NCI-H146 treated with DMSO at 0.1 percent for 48 hours (cell line): ENCODE measurements around the gene KIR2DL4.
"Not testable (repeated sequence)": the region's sequence is repeated elsewhere in the genome, so short reads cannot be mapped to it uniquely, and the experiment has no call there.

Experiments
- DNase-seq: peaks from one replicate; lab custom pipeline; 2025; ENCODE audit not compliant: unreplicated experiment; lab: John Stamatoyannopoulos, UW

The KIR2DL4 gene

DNA sequence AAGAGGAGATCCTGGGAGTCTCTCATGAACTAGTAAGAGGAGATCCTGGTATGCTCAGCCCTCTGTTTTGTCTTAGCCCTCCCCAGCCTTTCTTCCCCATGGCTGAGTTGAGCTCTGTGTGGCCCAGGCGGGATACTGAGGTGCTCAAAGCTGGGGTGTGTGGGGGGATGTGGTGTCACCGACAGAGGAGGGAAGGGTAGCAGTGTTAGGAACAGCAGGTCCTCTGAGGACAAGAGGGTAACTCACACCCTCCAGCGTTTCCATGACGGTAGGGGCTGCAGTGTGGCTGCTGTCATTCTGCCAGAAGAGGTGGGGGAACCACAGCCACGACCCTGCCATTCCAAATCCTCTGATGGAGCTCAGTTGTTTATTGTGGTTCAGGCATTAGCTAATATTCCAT lies 691 bp downstream of the KIR2DL4 start:
- no peak for DNase-seq

DNA sequence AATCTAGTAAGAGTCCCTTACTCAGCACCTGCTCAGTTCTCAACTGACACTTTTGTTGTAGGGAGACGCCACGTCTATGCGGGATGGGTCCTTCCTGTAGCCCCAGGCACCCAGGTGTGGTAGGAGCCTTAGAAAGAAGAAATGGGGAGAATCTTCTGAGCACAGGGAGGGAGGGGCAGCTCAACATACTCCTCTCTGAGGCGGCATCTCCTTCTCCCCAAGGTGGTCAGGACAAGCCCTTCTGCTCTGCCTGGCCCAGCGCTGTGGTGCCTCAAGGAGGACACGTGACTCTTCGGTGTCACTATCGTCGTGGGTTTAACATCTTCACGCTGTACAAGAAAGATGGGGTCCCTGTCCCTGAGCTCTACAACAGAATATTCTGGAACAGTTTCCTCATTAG lies 1.2 kb downstream of the KIR2DL4 start:
- no peak for DNase-seq

DNA sequence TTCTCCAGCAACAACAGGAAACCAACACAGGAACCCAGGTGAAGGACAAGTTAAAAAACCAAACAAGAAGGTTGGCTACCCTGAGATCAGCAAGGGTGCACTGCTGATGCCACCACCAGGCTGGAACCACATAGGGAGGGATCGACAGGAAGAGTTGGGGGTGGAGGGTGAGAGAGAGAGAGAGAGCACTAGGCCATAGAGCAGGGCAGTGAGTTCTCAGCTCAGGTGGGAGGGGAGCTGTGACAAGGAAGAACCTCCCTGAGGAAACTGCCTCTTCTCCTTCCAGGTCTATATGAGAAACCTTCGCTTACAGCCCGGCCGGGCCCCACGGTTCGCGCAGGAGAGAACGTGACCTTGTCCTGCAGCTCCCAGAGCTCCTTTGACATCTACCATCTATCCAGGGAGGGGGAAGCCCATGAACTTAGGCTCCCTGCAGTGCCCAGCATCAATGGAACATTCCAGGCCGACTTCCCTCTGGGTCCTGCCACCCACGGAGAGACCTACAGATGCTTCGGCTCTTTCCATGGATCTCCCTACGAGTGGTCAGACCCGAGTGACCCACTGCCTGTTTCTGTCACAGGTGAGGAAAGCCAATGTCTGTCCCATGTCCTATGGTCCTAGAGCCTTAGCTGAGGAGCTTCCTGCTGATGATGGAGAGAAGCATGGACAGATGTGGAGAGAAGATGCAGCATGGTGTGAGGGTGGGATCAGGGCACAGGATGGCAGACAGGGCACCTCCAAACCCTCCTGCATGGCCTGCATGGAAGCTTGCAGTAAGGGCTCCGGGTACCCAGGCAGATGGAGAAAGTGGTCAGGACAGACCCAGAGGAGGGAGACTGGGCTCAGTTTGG lies 2.5 kb downstream of the KIR2DL4 start:
- DNase-seq, result no peak

DNA sequence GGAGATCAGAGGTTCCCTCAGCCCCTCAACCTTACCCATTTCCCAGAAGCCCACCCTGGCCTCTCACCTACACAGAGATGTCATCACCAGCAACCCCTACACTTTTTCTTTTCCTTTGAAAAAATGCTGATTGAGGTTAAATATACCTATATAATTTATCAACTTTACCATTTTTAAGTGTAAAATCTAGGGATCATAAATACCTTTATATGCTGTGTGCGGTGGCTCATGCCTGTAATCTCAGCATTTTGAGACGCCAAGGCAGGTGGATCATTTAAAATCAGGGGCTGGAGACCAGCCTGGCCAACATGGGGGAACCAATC lies 3.1 kb downstream of the KIR2DL4 start:
- no peak for DNase-seq

DNA sequence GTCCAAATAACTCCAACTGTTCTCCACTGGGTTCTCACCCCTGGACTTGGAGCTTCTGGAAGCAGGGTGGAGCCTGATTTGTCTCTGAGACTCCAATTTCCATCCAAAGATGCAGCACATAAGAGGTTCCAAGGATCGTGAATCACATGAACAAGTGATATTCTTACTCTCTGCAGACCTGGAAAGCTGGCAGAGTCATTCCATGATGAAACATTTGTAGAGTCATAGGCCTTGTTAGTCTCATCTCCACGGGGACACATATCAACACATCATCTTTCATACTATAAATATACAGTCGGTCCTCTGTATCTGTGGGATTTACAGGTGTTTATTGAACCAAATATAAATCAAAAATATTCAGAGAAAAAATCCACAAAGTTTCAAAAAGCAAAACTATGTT lies 11.2 kb downstream of the KIR2DL4 start:
- DNase-seq, result not testable (repeated sequence)

DNA sequence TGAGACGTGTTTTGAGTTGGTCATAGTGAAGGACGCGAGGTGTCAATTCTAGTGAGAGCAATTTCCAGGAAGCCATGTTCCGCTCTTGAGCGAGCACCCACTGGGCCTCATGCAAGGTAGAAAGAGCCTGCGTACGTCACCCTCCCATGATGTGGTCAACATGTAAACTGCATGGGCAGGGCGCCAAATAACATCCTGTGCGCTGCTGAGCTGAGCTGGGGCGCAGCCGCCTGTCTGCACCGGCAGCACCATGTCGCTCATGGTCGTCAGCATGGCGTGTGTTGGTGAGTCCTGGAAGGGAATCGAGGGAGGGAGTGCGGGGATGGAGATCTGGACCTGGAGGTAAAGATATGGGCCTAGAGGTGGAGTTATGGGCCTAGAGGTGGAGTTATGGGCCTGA lies 12.8 kb downstream of the KIR2DL4 start, which contains the start of gene KIR3DL1:
Gene KIR3DL1, plus strand, starts transcription at position 218 of the 400 bp plus-strand sequence.
- DNase-seq, result not testable (repeated sequence)

DNA sequence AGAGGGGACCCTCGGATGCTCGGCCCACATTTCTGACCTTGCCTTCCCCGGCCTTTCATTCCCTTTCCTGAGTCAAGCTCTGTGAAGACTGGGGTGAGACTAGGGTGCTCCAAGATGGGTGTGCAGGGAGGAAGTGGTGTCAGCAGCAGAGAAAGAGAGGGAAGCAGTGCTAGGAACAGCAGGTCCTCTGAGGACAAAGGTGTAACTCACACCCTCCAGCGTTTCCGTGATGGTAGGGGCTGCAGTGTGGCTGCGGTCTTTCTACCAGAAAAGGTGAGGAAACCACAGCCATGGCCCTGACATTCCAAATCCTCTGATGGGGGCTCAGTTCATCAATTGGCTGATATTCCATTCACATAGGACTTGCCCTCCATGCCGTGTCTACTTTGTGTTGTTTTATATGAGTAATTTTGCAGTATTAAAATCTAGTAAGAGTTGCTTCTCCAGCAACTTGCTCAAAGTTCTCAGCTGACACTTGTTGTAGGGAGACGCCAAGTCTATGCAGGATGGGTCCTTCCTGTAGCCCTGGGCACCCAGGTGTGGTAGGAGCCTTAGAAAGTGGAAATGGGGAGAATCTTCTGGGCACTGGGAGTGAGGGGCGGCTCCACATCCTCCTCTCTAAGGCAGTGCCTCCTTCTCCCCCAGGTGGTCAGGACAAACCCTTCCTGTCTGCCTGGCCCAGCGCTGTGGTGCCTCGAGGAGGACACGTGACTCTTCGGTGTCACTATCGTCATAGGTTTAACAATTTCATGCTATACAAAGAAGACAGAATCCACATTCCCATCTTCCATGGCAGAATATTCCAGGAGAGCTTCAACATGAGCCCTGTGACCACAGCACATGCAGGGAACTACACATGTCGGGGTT lies 14.5 kb downstream of the KIR2DL4 start:
- DNase-seq, result no peak

DNA sequence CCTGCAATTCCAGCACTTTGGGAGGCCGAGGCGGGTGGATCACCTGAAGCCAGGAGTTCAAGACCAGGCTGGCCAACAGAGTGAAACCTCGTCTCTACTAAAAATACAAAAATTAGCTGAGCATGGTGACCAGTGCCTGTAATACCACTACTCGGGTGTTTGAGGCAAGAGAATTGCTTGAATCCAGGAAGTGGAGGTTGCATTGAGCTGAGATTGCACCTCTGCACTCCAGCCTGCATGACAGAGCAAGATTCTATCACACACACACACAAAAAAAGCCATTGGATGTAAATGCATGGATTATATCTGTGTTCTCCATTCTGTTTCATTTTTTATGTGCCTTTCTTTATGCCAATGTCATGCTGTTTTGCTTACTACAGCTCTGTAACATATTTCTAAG lies 21.0 kb downstream of the KIR2DL4 start:
- DNase-seq, result not testable (repeated sequence)

DNA sequence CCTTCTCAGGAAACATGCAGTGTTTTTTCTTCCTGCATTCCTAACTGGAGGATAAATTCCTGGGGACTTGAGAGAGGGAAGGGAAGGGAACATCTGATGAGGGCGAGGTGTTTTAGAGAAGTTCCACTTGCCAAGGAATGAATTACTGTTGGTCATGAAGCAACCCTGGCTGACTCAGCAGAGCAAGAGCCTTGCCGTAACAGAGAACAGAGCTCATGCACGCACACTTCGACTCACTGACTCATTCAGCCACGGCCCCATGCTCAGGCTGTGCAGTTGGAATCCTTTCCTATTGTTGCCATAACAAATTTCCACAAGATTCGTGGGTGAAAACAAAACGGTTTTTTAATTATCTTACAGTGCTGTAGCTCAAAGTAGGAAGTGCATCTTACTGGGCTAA lies 21.9 kb downstream of the KIR2DL4 start:
- DNase-seq, result not testable (repeated sequence)

DNA sequence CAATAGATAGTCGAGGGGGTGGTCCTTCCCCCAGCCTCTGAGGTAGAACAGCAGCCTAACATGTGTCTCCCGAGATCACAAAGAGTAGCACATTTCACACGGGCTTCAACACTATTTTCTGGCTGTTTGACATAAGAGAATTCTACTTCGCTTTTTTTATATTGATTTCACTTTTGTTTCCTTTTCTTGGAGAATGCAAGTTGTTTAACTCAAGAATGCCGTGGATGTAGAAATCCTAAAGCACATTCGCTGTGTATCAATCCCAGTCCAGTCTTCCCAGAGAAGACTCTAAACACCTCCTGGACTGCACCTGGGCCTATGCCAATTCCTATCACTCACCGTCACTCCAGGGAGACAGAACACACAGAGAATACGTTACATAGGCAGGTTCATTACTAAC lies 24.7 kb downstream of the KIR2DL4 start:
- DNase-seq, result not testable (repeated sequence)

DNA sequence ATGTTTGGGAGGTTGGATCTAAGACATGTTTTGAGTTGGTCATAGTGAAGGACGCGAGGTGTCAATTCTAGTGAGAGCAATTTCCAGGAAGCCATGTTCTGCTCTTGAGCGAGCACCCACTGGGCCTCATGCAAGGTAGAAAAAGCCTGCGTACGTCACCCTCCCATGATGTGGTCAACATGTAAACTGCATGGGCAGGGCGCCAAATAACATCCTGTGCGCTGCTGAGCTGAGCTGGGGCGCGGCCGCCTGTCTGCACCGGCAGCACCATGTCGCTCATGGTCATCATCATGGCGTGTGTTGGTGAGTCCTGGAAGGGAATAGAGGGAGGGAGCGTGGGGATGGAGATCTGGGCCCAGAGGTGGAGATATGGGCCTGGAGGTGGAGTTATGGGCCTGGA lies 29.1 kb downstream of the KIR2DL4 start, which contains the start of gene KIR2DS4:
Gene KIR2DS4, plus strand, starts transcription at position 181 of the 400 bp plus-strand sequence.
- not testable (repeated sequence) for DNase-seq

DNA sequence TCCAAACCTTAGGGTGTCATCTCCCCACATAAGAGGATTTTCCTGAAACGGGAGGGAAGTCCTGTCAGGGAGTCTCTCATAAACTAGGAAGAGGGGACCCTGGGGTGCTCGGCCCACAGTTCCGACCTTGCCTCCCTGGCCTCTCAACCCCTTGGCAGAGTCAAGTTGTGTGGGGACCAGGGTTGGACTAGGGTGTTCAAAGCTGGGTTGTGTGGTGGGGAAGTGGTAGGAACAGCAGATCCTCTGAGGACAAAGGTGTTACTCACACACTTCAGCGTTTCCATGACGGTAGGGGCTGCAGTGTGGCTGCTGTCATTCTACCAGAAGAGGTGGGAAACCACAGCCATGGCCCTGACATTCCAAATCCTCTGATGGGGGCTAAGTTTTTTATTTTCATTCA lies 31.7 kb downstream of the KIR2DL4 start:
- not testable (repeated sequence) for DNase-seq

DNA sequence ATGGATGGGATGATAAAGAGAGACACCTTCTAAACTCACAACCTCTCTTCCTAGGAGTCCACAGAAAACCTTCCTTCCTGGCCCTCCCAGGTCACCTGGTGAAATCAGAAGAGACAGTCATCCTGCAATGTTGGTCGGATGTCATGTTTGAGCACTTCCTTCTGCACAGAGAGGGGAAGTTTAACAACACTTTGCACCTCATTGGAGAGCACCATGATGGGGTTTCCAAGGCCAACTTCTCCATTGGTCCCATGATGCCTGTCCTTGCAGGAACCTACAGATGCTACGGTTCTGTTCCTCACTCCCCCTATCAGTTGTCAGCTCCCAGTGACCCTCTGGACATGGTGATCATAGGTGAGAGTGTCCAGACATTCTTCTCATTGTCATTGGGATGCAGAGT lies 34.1 kb downstream of the KIR2DL4 start:
- DNase-seq, result not testable (repeated sequence)

DNA sequence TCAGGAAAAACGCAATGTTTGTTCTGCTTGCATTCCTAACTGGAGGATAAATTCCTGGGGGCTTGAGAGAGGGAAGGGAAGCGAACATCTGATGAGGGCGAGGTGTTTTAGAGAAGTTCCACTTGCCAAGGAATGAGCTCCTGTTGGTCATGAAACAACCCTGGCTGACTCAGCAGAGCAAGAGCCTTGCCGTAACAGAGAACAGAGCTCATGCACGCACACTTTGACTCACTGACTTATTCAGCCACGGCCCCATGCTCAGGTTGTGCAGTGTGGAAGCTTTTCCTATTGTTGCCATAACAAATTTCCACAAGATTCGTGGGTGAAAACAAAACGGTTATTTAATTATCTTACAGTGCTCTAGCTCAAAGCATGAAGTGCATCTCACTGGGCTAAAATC lies 39.8 kb downstream of the KIR2DL4 start:
- not testable (repeated sequence) for DNase-seq

DNA sequence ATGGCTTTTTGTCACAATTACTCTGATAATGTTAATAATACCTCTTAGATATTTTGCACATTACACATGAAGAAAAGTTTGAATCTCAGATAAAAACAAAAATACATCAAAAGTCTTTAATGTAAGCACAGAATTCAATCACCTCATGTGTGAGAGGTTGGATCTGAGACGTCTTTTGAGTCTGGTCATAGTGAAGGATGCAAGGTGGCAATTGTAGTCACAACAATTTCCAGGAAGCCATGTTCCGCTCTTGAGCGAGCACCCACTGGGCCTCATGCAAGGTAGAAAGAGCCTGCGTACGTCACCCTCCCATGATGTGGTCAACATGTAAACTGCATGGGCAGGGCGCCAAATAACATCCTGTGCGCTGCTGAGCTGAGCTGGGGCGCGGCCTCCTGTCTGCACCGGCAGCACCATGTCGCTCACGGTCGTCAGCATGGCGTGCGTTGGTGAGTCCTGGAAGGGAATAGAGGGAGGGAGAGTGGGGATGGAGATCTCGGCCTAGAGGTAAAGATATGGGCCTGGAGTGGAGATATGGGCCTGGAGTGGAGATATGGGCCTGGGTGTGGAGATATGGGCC lies 46.7 kb downstream of the KIR2DL4 start, which contains the start of gene KIR3DL2:
Gene KIR3DL2, plus strand, starts transcription at position 383 of the 580 bp plus-strand sequence. Its CDS starts 33 bp downstream, at position 416.
- DNase-seq, result not testable (repeated sequence)

DNA sequence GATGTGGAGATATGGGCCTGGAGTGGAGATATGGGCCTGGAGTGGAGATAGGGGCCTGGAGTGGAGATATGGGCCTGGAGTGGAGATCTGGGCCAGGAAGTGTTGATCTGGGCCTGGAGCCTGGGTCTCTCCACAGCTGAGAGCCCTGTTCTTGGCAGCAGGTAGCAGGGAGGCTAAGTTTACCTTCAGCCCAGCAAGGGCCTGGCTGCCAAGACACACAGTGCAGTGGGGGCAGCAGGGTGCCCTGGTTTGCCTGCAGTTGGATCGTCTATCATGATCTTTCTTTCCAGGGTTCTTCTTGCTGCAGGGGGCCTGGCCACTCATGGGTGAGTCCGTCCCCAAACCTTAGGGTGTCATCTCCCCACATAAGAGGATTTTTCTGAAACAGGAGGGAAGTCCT lies 47.5 kb downstream of the KIR2DL4 start:
- DNase-seq, result no peak

DNA sequence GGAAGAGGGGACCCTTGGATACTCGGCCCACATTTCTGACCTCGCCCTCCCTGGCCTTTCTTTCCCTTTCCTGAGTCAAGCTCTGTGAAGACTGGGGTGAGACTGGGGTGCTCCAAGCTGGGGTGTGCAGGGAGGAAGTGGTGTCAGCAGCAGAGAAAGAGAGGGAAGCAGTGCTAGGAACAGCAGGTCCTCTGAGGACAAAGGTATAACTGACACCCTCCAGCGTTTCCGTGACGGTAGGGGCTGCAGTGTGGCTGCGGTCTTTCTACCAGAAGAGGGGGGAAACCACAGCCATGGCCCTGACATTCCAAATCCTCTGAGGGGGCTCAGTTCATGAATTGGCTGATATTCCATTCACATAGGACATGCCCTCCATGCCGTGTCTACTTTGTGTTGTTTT lies 47.9 kb downstream of the KIR2DL4 start:
- DNase-seq, result no peak

DNA sequence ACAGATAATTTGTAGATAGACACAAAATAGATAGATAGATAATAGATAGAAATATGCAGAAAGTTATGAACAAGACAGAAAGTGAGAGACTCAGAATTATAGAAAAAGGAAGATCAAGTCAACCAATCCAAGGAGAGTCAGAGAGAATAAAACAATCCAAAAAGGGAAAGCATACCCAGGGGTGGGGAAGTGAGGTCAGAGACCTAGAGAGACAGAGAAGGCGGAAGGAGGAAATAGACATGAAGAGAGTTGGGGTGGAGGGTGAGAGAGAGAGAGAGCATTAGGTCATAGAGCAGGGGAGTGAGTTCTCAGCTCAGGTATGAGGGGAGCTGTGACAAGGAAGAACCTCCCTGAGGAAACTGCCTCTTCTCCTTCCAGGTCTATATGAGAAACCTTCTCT lies 51.8 kb downstream of the KIR2DL4 start:
- not testable (repeated sequence) for DNase-seq

DNA sequence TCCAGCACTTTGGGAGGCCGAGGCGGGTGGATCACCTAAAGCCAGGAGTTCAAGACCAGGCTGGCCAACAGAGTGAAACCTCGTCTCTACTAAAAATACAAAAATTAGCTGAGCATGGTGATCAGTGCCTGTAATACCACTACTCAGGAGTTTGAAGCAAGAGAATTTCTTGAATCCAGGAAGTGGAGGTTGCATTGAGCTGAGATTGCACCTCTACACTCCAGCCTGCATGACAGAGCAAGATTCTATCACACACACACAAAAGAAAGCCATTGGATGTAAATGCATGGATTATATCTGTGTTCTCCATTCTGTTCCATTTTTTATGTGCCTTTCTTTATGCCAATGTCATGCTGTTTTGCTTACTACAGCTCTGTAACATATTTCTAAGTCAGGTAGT lies 55.1 kb downstream of the KIR2DL4 start:
- DNase-seq, result not testable (repeated sequence)

DNA sequence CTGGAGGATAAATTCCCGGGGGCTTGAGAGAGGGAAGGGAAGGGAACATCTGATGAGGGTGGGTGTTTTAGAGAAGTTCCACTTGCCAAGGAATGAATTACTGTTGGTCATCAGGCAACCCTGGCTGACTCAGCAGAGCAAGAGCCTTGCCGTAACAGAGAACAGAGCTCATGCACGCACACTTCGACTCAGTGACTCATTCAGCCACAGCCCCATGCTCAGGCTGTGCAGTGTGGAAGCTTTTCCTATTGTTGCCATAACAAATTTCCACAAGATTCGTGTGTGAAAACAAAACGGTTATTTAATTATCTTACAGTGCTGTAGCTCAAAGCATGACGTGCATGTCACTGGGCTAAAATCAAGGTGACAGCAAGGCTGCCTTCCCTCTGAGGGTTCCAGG lies 56.0 kb downstream of the KIR2DL4 start:
- DNase-seq, result not testable (repeated sequence)

DNA sequence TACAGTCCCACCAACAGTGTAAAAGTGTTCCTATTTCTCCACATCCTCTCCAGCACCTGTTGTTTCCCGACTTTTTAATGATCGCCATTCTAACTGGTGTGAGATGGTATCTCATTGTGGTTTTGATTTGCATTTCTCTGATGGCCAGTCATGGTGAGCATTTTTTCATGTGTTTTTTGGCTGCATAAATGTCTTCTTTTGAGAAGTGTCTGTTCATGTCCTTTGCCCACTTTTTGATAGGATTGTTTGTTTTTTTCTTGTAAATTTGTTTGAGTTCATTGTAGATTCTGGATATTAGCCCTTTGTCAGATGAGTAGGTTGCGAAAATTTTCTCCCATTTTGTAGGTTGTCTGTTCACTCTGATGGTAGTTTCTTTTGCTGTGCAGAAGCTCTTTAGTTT lies 60.0 kb downstream of the KIR2DL4 start:
- not testable (repeated sequence) for DNase-seq
